Measurements from ENCODE around the gene TMSB15A.

DNA sequence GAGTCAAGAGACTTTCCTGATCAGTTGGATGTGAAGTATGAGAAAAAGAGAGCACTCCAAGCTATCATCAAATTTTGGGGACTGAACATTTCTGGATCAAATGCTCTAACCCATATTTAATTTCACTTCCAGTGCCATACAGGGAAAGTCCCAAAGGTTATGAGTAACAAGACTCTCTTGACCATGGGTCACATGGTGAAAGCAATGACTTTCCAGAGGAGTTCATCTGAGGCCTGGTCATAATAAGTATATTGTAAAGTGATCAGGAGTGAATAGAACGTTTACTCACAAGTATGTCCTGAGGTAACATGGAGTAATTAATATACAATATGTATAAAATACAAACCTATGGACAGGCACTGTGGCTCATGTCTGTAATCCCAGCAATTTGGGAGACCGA is 42.1 kb upstream of the TMSB15A start:
- no peak for TF ChIP-seq JUN (IDR thresholded peaks at IDR 0.05; ENCODE audit: borderline replicate concordance, insufficient read depth, insufficient read length, low read depth)
- TF ChIP-seq, protein P1, sequence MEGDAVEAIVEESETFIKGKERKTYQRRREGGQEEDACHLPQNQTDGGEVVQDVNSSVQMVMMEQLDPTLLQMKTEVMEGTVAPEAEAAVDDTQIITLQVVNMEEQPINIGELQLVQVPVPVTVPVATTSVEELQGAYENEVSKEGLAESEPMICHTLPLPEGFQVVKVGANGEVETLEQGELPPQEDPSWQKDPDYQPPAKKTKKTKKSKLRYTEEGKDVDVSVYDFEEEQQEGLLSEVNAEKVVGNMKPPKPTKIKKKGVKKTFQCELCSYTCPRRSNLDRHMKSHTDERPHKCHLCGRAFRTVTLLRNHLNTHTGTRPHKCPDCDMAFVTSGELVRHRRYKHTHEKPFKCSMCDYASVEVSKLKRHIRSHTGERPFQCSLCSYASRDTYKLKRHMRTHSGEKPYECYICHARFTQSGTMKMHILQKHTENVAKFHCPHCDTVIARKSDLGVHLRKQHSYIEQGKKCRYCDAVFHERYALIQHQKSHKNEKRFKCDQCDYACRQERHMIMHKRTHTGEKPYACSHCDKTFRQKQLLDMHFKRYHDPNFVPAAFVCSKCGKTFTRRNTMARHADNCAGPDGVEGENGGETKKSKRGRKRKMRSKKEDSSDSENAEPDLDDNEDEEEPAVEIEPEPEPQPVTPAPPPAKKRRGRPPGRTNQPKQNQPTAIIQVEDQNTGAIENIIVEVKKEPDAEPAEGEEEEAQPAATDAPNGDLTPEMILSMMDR (IDR thresholded peaks at IDR 0.05; ENCODE audit: extremely low read depth in 1 of 2, insufficient read depth in 1 of 2, low read depth in 1 of 2, low read length in 2 of 2): no peak

Data from endothelial cell of umbilical vein (primary cell).